Hematopoietic multipotent progenitor cell treated with erythropoietin and hydrocortisone succinate and interleukin-3 and kit ligand, for 4 days (in vitro differentiated cells): ENCODE results near the gene OR2A42.
A peak's percentile ranks its signal among the peaks of the same experiment; 100 is the strongest.
"Not testable (repeated sequence)": the region's sequence is repeated elsewhere in the genome, so short reads cannot be mapped to it uniquely, and the experiment has no call there.

Experiments used
- DNase-seq: peaks from one replicate; pipeline ENCODE4 v3.0.0-alpha.2; 2015

Gene OR2A42

DNA sequence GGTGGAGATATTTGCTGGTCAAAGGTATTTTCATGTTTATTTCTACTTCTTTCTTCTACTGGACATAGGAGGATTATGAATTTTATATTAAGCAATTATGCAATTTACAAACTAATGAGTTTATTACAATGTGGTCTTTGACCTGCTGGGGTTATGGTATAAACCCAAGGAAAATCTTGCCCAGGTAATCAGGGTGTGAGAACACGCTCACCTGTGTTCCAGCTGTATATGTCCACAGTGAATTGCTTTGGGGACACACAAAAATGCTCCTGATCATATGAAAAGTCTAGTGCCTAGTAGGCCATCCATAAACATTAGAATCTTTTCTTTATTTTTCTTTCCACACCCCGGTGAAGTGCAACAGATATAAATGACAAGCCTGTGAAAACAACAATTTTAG, at the start of gene OR2A42:
Gene OR2A42, minus strand, starts transcription at position 241 of the 400 bp plus-strand sequence. CDS start 6,762 bp downstream, outside the sequence.
- DNase-seq = not testable (repeated sequence)

DNA sequence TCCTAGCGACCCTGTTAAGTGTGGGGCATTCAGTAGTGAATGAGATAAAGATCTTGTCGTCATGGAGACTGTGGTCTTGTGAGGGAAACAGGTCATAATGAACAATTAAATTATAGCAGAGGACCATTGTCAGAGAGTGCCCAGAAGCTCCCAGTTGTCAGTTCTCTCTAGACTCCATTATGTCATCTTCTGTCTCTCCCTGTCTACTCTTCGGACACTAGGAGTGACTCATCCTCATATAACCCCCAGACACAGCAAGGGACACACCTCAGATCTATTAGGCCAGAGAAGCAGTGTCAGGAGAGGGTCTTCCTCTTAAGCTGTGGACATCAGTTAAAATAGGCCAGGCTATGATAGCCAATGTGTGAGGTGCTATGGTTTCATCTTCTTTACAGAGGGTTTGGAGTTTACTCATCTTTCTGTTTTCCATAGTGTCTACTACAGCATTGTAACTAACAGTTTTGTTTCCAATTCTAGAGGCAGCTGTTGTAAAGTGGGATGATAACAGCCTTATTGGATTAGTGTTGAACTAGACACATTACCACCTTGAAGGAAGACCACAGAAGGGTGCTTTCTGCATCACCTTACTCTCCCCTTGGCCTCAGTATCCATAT, 47.9 kb upstream of the OR2A42 start:
- DNase-seq = not testable (repeated sequence)

- DNase-seq = not testable (repeated sequence)
These were observed 44.3 kb upstream of the OR2A42 start for GRCh38 chr7:144283716-144284115.

GRCh38 chr7:144282490-144282889, 43.1 kb upstream of the OR2A42 start:
- DNase-seq = not testable (repeated sequence)

- DNase-seq = not testable (repeated sequence)
These were observed 42.6 kb upstream of the OR2A42 start for GRCh38 chr7:144281981-144282380.

DNA sequence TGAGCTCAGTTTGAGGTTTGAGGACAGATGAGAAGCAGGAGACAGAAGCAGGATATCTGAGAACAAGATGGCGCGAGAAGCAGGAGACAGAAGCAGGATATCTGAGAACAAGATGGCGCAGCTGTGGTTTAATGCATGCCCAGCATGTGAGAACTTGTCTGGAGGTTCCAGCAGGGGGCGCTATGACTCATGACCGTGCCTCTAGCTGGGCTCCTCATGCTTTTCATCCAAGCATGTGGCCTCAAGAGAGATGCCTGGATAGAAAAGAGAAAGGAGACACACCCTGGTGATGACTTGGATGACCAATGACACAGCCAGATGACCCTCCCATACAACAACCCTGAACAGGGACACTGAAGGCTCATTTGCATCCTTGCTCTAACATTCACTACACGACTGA, 40.6 kb upstream of the OR2A42 start:
- DNase-seq = not testable (repeated sequence)

DNA sequence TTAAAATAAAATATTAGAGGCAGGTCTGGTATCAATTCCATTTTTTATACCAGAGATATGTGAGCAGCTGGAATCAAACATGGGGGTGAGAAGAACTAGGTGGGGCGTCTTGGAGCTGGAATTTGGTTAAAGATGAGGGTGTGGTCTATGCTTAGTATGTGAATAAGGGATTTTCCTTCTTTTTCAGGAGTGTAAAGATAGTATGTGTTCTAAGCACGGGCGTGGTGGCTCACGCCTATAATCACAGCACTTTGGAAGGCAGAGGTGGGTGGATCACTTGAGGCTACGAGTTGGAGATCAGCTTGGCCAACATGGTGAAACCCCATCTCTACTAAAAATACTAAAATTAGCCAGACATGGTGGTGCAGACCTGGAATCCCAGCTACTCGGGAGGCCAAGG, 35.9 kb upstream of the OR2A42 start:
- DNase-seq = not testable (repeated sequence)

DNA sequence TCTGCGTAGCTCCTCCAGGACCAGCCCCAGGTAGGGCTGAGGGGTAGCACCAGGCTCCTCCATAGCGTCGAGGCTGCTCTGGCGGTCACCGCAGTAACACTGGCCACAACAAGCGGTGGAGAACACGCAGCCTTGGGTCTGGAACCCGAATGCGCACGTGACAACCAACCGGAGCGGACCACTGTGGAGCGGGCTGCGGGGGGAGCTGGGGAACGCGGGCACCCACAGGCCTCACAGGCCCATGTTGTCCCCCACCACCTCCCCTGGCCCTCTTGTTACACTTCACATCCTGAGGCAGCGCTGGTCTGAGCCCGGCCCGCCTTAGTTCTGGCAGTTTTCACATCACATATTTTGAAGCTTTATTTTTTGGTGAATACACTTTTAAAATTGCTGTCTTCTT, 29.8 kb upstream of the OR2A42 start, which contains the start of gene CTAGE8:
Gene CTAGE8, minus strand, starts transcription at position 101 of the 400 bp plus-strand sequence. Its CDS starts 38 bp downstream, at position 63.
- not testable (repeated sequence) for DNase-seq

DNA sequence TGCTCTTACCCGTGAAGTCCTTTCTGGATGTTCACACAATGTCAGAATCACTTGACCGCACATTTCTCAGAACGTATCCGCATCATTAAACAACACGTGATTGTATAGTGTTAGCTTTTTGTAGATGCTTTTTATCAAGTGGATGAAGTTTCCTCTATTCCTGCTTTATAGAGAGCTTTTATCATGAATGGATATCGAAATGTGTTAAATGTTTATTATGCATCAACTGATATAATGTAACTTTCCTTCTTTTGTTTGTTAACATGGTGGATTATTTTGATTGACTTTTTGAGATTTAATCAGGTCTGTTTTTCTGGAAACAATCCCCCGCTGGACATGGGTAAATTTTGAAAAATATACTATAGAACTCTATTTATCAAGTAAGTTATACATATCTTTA, 25.3 kb upstream of the OR2A42 start, which contains the start of gene OR2A7:
Gene OR2A7, minus strand, starts transcription at position 101 of the 400 bp plus-strand sequence. CDS start 5,164 bp downstream, outside the sequence.
- not testable (repeated sequence) for DNase-seq

GRCh38 chr7:144262128-144262527, 22.7 kb upstream of the OR2A42 start:
- not testable (repeated sequence) for DNase-seq

DNA sequence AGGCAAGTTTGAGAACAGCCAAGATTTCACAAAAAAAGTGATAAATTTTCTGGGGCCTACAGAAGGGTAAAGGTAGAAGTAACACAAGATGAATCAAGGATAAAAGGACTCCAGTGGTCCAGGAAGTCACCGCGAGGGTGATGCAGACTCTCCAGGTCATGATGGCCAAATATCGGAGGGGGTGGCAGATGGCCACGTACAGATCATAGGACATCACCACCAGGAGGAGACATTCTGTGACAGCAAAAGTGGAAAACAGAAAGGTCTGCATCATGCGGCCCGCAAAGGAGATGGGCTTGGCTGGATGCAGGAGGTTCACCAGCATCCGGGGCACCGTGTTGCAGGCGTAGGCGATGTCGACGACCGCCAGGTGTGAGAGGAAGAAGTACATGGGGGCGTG, 19.7 kb upstream of the OR2A42 start:
- not testable (repeated sequence) for DNase-seq

DNA sequence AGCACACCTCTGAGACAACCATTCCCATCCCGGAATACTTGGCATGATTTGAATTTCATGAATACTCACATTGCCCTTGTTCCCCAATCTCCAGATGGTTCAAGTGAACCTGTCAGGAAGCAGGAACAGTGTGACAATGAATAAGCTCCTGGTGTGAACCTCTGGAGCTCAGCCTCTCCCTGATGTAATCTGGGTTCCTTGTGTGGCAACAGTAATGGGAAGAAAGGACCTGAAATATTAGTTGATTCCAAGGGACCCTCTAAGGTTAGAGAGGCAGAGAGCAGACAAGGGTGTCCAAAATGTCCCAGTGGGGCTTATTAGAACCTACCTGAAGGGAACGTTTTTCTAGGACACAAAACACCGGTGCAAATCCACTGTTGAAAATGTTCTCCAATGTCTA, 16.7 kb upstream of the OR2A42 start:
- peak; percentile 16 for DNase-seq

- peak; percentile 0 for DNase-seq
These were observed 16.1 kb upstream of the OR2A42 start for GRCh38 chr7:144255471-144255897.

- DNase-seq = not testable (repeated sequence)
These were observed 12.9 kb upstream of the OR2A42 start for GRCh38 chr7:144252307-144252706.

- not testable (repeated sequence) for DNase-seq
These were observed 8.4 kb upstream of the OR2A42 start for GRCh38 chr7:144247674-144248330.

- DNase-seq = not testable (repeated sequence)
These were observed 7.6 kb upstream of the OR2A42 start for GRCh38 chr7:144246967-144247366.

- DNase-seq = not testable (repeated sequence)
These were observed 6.0 kb upstream of the OR2A42 start for GRCh38 chr7:144245372-144245771.

DNA sequence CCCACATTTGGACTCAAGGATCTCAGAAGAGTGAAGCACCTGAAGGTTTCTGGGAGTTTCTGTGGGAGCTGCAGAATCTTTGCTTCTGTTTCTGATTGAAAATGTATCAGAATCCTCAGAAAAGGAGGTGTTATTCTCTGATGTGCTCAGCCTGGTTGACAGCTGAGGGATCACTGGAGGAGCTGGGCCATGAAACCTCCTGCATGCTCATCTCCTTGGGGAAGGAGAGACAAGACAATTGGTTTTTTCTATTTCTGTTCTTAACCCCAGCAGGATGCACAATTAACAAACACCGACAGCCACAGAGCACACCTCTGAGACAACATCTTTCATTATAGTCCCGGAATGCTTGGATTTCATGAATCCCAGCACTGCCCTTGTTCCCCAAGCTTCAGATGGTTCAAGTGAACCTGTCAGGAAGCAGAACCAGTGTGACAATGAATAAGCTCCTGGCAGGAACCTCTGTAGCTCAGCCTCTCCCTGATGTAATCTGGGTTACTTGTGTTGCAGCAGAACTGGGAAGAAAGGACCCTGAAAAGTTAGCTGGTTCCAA, 799 bp downstream of the OR2A42 start:
- DNase-seq = not testable (repeated sequence)

DNA sequence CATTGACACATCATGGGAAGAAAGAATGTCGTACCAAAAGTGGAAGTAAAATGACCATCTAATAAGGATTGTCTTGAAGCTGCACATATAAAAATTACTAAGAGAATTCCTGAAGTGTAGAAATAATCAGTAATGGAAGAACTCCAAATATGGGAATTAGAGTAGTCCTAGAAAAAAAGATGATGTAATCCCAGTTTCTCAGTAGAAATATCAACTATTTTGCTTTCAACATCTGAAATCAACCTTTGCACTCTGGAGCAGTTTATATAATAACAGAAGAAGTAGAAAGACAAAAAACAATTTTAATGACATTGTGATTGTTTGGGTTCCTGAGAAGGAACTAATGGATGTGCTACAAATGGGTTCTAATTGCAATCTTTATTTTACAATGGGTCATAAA, 6.4 kb downstream of the OR2A42 start:
- not testable (repeated sequence) for DNase-seq

DNA sequence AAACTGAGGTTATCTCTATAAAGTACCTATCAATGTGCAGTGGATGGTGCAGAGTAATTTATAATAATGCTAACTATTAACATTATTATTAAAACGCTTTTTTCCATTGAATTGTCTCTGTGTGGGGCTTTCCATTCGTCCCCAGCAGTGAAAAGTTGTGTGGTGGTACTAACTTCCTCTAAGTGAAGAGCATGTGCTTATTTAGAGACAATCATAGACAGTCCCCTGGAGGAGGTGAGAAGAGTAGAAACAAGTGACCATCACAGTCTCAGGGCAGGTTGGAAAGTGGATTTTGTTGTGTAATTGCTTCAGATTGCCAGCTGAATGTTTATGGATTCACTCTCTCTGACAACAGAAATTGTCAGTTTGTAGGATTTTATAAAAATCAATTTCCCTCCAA, 8.4 kb downstream of the OR2A42 start:
- not testable (repeated sequence) for DNase-seq

DNA sequence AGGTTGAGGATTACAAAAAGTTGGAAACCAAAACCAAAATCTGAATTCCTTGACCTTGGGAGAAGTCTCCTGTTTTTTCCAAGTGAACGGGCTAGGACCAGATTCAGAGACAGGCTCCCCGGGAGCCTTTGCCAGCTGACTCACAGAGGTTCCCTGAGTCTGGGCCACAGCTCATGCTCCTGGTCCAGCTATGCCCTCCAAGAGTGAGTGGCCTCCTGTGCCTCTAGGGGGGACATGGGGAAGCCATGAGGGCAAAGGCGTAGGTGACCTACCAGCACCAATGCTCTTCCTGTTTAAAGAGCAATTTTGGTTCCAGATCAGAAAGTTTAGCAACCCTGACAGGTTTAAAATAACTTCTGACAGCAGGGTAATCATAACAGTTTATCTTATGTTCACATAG, 10.6 kb downstream of the OR2A42 start:
- not testable (repeated sequence) for DNase-seq

GRCh38 chr7:144226866-144227265, 12.5 kb downstream of the OR2A42 start:
- not testable (repeated sequence) for DNase-seq

GRCh38 chr7:144223675-144224074, 15.7 kb downstream of the OR2A42 start:
- DNase-seq = not testable (repeated sequence)

GRCh38 chr7:144220531-144220930, 18.9 kb downstream of the OR2A42 start:
- not testable (repeated sequence) for DNase-seq
